KMS-11 (cell line): ENCODE data around the gene NPY2R.

Experiments used
- H2AFZ ChIP-seq: fragments of 200-600 bp; sonication (generic); 2 replicates; pipeline ENCODE4 v1.6.1; 2016; ENCODE audit warnings: antibody characterized with exemption, mixed run types, low read depth
- H3K27ac ChIP-seq: fragments of 200-600 bp; sonication (generic); 2 replicates; pipeline ENCODE4 v1.6.1; 2016; ENCODE audit warnings: mild to moderate bottlenecking, mixed run types
- H3K27me3 ChIP-seq: fragments of 200-600 bp; sonication (generic); 2 replicates; pipeline ENCODE4 v1.6.1; 2017; ENCODE audit warnings: mild to moderate bottlenecking, low read depth, mixed run types, moderate library complexity; ENCODE audit not compliant: insufficient read depth
- H3K36me3 ChIP-seq: fragments of 200-600 bp; sonication (generic); 2 replicates; pipeline ENCODE4 v1.6.1; 2017; ENCODE audit warnings: mild to moderate bottlenecking, mixed run types; ENCODE audit not compliant: insufficient read depth
- H3K4me1 ChIP-seq: fragments of 200-600 bp; sonication (generic); 2 replicates; pipeline ENCODE4 v1.6.1; 2016; ENCODE audit warnings: mild to moderate bottlenecking, low read depth, mixed run types; ENCODE audit not compliant: poor library complexity, severe bottlenecking
- H3K4me2 ChIP-seq: fragments of 200-600 bp; sonication (generic); 2 replicates; pipeline ENCODE4 v1.7.0; 2016; ENCODE audit warnings: mild to moderate bottlenecking, mixed run types
- H3K4me3 ChIP-seq: fragments of 200-600 bp; sonication (generic); IDR thresholded peaks from 2 replicates; pipeline ENCODE4 v1.6.1; 2017; ENCODE audit warnings: low read depth, low read length, mixed read lengths; ENCODE audit not compliant: insufficient read depth
- H3K79me2 ChIP-seq: fragments of 200-600 bp; sonication (generic); 2 replicates; pipeline ENCODE4 v1.6.1; 2016; ENCODE audit warnings: low read depth, mixed run types; ENCODE audit not compliant: insufficient read depth
- H3K9ac ChIP-seq: fragments of 200-600 bp; sonication (generic); 2 replicates; pipeline ENCODE4 v1.6.1; 2016; ENCODE audit warnings: mild to moderate bottlenecking, mixed run types
- H4K20me1 ChIP-seq: fragments of 200-600 bp; sonication (generic); 2 replicates; pipeline ENCODE4 v1.6.1; 2016; ENCODE audit warnings: mild to moderate bottlenecking, mixed run types; ENCODE audit not compliant: insufficient read depth
- CTCF ChIP-seq: fragments of 200-600 bp; sonication (generic); conservative IDR thresholded peaks from 2 replicates; pipeline ENCODE4 v1.6.1; 2017; ENCODE audit warnings: low read depth, mild to moderate bottlenecking, antibody characterized with exemption, low read length, moderate library complexity, mixed read lengths

Gene NPY2R

GRCh38 chr4:155248002-155248896, 39.8 kb downstream of the NPY2R start:
- Histone ChIP-seq H3K27ac (no peak overlapping the region), H2AFZ (no peak overlapping the region), H3K4me1 (peaks cover 6% of the 10 kb centered on the region), H3K9ac (no peak overlapping the region), H3K4me2 (no peak overlapping the region), H4K20me1 (no peaks in the 10 kb centered on the region), H3K36me3 (no peaks in the 10 kb centered on the region), H3K27me3 (no peaks in the 10 kb centered on the region), H3K4me3 (no peak overlapping the region), H3K79me2 (no peaks in the 10 kb centered on the region)
- TF ChIP-seq CTCF = no peak

GRCh38 chr4:155249016-155249566, 40.7 kb downstream of the NPY2R start:
- Histone ChIP-seq H3K79me2 (no peaks in the 10 kb centered on the region), H3K27ac (no peak overlapping the region), H3K4me1 (peaks cover 6% of the 10 kb centered on the region), H4K20me1 (no peaks in the 10 kb centered on the region), H3K36me3 (no peaks in the 10 kb centered on the region), H3K4me2 (no peak overlapping the region), H2AFZ (no peak overlapping the region), H3K4me3 (no peak overlapping the region), H3K27me3 (no peaks in the 10 kb centered on the region), H3K9ac (no peak overlapping the region)
- no peak for TF ChIP-seq CTCF

GRCh38 chr4:155252327-155252726, 43.9 kb downstream of the NPY2R start:
- Histone ChIP-seq H3K4me3 (no peak overlapping the region), H4K20me1 (no peaks in the 10 kb centered on the region)

GRCh38 chr4:155263480-155263879, 55.0 kb downstream of the NPY2R start:
- Histone ChIP-seq H4K20me1 (no peaks in the 10 kb centered on the region), H3K27ac (no peak overlapping the region), H3K9ac (no peak overlapping the region), H2AFZ (no peak overlapping the region), H3K4me1 (no peaks in the 10 kb centered on the region), H3K4me3 (no peak overlapping the region), H3K27me3 (no peaks in the 10 kb centered on the region), H3K79me2 (no peaks in the 10 kb centered on the region), H3K4me2 (no peak overlapping the region), H3K36me3 (no peaks in the 10 kb centered on the region)
- TF ChIP-seq CTCF = no peak

More at GRCh38 chr4:155252327-155252726, 43.9 kb downstream of the NPY2R start:
- Histone ChIP-seq H2AFZ (no peak overlapping the region), H3K79me2 (no peaks in the 10 kb centered on the region), H3K9ac (no peak overlapping the region), H3K4me1 (peaks cover 6% of the 10 kb centered on the region), H3K36me3 (no peaks in the 10 kb centered on the region), H3K27me3 (no peaks in the 10 kb centered on the region), H3K27ac (no peak overlapping the region), H3K4me2 (peak overlapping the region; percentile 43; the same call in 1 of the 2 replicates)
- TF ChIP-seq CTCF = no peak
